HEK293 (cell line): ENCODE data around the gene GPR160.

Experiments used
- PATZ1 ChIP-seq: fragments of 450-650 bp; formaldehyde crosslinking; IDR thresholded peaks from 2 replicates; pipeline ENCODE4 v1.5.1; 2016; ENCODE audit warnings: missing biosample characterization, missing genetic modification characterization
- SETDB1 ChIP-seq: IDR thresholded peaks from one replicate; pipeline ENCODE4 v1.6.1; 2017; ENCODE audit warnings: mild to moderate bottlenecking, low read length, moderate library complexity, mixed read lengths; ENCODE audit not compliant: insufficient read length
- YY2 ChIP-seq: fragments of 450-650 bp; formaldehyde crosslinking; IDR thresholded peaks from 2 replicates; pipeline ENCODE4 v1.5.1; 2016; ENCODE audit warnings: missing biosample characterization, missing genetic modification characterization
- ZBTB1 ChIP-seq: fragments of 450-650 bp; formaldehyde crosslinking; IDR thresholded peaks from 2 replicates; pipeline ENCODE4 v1.5.1; 2016; ENCODE audit warnings: missing biosample characterization, missing genetic modification characterization
- ZBTB17 ChIP-seq: fragments of 450-650 bp; formaldehyde crosslinking; IDR thresholded peaks from 2 replicates; pipeline ENCODE4 v1.5.1; 2016; ENCODE audit warnings: missing biosample characterization, missing genetic modification characterization
- ZEB2 ChIP-seq: fragments of 450-650 bp; formaldehyde crosslinking; IDR thresholded peaks from 2 replicates; pipeline ENCODE4 v1.5.1; 2016; ENCODE audit warnings: missing biosample characterization, missing genetic modification characterization
- ZNF16 ChIP-seq: fragments of 450-650 bp; formaldehyde crosslinking; IDR thresholded peaks from 2 replicates; pipeline ENCODE4 v1.5.1; 2016; ENCODE audit warnings: low read depth, missing biosample characterization, missing genetic modification characterization
- ZNF174 ChIP-seq: fragments of 450-650 bp; formaldehyde crosslinking; IDR thresholded peaks from 2 replicates; pipeline ENCODE4 v1.5.0; 2017; ENCODE audit warnings: missing biosample characterization, mild to moderate bottlenecking, missing genetic modification characterization
- ZNF175 ChIP-seq: fragments of 450-650 bp; formaldehyde crosslinking; IDR thresholded peaks from 2 replicates; pipeline ENCODE4 v1.5.1; 2016; ENCODE audit warnings: missing biosample characterization, missing genetic modification characterization
- ZNF335 ChIP-seq: fragments of 450-650 bp; formaldehyde crosslinking; conservative IDR thresholded peaks from 2 replicates; pipeline ENCODE4 v1.5.1; 2016; ENCODE audit warnings: missing biosample characterization, missing genetic modification characterization
- ZNF341 ChIP-seq: fragments of 450-650 bp; formaldehyde crosslinking; IDR thresholded peaks from 2 replicates; pipeline ENCODE4; 2016; ENCODE audit warnings: low read depth, missing biosample characterization, missing genetic modification characterization
- ZNF433 ChIP-seq: fragments of 450-650 bp; formaldehyde crosslinking; IDR thresholded peaks from 2 replicates; pipeline ENCODE4 v1.5.1; 2016; ENCODE audit warnings: missing biosample characterization, missing genetic modification characterization, low read depth
- ZNF473 ChIP-seq: fragments of 450-650 bp; formaldehyde crosslinking; IDR thresholded peaks from 2 replicates; pipeline ENCODE4 v1.5.1; 2017; ENCODE audit warnings: missing biosample characterization, missing genetic modification characterization
- ZNF510 ChIP-seq: fragments of 450-650 bp; formaldehyde crosslinking; IDR thresholded peaks from 2 replicates; pipeline ENCODE4 v1.5.1; 2018; ENCODE audit warnings: mild to moderate bottlenecking, missing genetic modification characterization, missing biosample characterization; ENCODE audit not compliant: insufficient replicate concordance
- ZNF518A ChIP-seq: fragments of 450-650 bp; formaldehyde crosslinking; conservative IDR thresholded peaks from 2 replicates; pipeline ENCODE4 v1.5.1; 2016; ENCODE audit warnings: low read depth, missing biosample characterization, missing genetic modification characterization
- ZNF555 ChIP-seq: fragments of 450-650 bp; formaldehyde crosslinking; conservative IDR thresholded peaks from 2 replicates; pipeline ENCODE4 v1.5.1; 2017; ENCODE audit warnings: missing biosample characterization, mild to moderate bottlenecking, missing genetic modification characterization, inconsistent platforms
- ZNF561 ChIP-seq: fragments of 450-650 bp; IDR thresholded peaks from 2 replicates; pipeline ENCODE4 v1.5.1; 2018; ENCODE audit warnings: missing biosample characterization, missing genetic modification characterization, borderline replicate concordance
- ZNF585B ChIP-seq: fragments of 450-650 bp; formaldehyde crosslinking; IDR thresholded peaks from 2 replicates; pipeline ENCODE4 v1.5.1; 2016; ENCODE audit warnings: missing biosample characterization, missing genetic modification characterization
- ZNF624 ChIP-seq: fragments of 450-650 bp; formaldehyde crosslinking; IDR thresholded peaks from 2 replicates; pipeline ENCODE4 v1.5.1; 2017; ENCODE audit warnings: missing biosample characterization, missing genetic modification characterization
- ZNF76 ChIP-seq: fragments of 450-650 bp; formaldehyde crosslinking; IDR thresholded peaks from 2 replicates; pipeline ENCODE4; 2016; ENCODE audit warnings: low read depth, missing biosample characterization, missing genetic modification characterization, borderline replicate concordance
- ZNF768 ChIP-seq: fragments of 450-650 bp; formaldehyde crosslinking; IDR thresholded peaks from 2 replicates; pipeline ENCODE4 v1.5.1; 2018; ENCODE audit warnings: missing biosample characterization, mild to moderate bottlenecking, missing genetic modification characterization
- ZSCAN16 ChIP-seq: fragments of 450-650 bp; formaldehyde crosslinking; IDR thresholded peaks from 2 replicates; pipeline ENCODE4 v1.5.1; 2016; ENCODE audit warnings: missing biosample characterization, missing genetic modification characterization
- ZSCAN30 ChIP-seq: fragments of 450-650 bp; IDR thresholded peaks from 2 replicates; pipeline ENCODE4 v1.5.1; 2018; ENCODE audit warnings: missing biosample characterization, mild to moderate bottlenecking, missing genetic modification characterization, moderate library complexity
- ZSCAN4 ChIP-seq: fragments of 450-650 bp; formaldehyde crosslinking; IDR thresholded peaks from 2 replicates; pipeline ENCODE4 v1.5.1; 2017; ENCODE audit warnings: missing biosample characterization, missing genetic modification characterization
- TF ChIP-seq, protein P1 (sequence below): fragments of 450-650 bp; IDR thresholded peaks from 2 replicates; pipeline ENCODE4 v1.5.1; 2018; ENCODE audit warnings: missing biosample characterization, missing genetic modification characterization
- TF ChIP-seq, protein P2 (sequence below): fragments of 450-650 bp; formaldehyde crosslinking; IDR thresholded peaks from 2 replicates; pipeline ENCODE4 v1.5.1; 2016; ENCODE audit warnings: missing biosample characterization, missing genetic modification characterization
- TF ChIP-seq, protein P3 (sequence below): fragments of 450-650 bp; formaldehyde crosslinking; IDR thresholded peaks from 2 replicates; pipeline ENCODE4 v1.5.1; 2017; ENCODE audit warnings: missing biosample characterization, missing genetic modification characterization

The GPR160 gene

DNA sequence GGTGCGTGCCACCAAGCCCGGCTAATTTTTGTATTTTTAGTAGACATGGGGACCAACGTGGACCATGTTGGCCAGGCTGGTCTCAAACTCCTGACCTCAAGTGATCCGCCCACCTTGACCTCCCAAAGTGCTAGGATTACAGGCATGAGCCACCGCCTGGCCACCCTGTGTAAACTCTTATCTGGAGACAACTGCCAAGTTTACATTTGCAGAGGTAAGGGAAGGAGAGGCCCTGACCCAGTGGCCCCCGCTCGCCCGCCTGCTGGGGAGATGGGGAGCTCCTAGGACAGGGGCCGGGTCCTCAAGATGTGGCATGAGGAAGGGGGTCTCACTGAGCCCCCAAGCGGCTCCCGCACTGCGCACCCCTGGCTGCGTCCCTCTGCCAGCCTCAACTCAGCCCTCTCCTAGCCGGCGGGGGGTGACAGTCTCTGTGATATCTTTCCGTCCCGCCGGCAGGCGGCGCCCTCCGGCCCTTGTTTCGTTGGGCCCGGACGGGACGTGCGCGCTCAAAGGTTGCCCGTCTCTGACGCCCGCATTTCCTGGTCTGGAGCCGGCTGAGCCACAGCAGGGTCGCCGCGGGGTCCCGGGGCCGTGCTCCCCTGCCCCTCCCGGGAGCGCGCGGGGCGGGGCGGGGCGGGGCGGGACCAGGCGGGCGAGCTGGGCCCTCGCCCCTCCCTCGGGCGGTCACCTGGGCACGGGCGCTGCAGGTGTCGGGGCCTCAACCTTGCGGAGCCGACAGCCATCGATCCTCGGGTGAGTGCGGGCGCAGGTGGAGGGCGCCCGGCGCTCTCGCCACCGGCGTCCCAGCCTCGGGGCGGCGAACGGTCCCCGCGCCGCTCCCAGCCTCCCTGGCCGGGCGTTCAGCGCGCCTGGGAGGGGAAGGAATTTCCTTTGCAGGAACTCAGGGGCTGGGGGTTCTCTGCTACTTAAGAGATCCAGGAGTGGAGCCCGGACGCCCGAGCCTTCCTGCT, at the start of gene GPR160 (continued):
- TF ChIP-seq, protein P1, sequence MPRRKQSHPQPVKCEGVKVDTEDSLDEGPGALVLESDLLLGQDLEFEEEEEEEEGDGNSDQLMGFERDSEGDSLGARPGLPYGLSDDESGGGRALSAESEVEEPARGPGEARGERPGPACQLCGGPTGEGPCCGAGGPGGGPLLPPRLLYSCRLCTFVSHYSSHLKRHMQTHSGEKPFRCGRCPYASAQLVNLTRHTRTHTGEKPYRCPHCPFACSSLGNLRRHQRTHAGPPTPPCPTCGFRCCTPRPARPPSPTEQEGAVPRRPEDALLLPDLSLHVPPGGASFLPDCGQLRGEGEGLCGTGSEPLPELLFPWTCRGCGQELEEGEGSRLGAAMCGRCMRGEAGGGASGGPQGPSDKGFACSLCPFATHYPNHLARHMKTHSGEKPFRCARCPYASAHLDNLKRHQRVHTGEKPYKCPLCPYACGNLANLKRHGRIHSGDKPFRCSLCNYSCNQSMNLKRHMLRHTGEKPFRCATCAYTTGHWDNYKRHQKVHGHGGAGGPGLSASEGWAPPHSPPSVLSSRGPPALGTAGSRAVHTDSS (tag by site-specific recombination), result no peak
- TF ChIP-seq ZNF341 (tag by site-specific recombination) (no peak), ZNF76 (tag by site-specific recombination) (no peak), SETDB1 (no peak), ZBTB1 (tag by site-specific recombination) (no peak), ZNF335 (tag by site-specific recombination) (peak; percentile 72), ZNF768 (tag by site-specific recombination) (no peak), ZNF175 (tag by site-specific recombination) (no peak), ZNF174 (no peak), ZNF16 (tag by site-specific recombination) (no peak), ZNF561 (tag by site-specific recombination) (no peak), ZNF473 (no peak), ZSCAN4 (tag by site-specific recombination) (no peak), ZNF518A (tag by site-specific recombination) (no peak), ZSCAN16 (tag by site-specific recombination) (no peak), ZNF433 (tag by site-specific recombination) (no peak), ZNF585B (tag by site-specific recombination) (no peak), PATZ1 (peak; percentile 76), ZEB2 (tag by site-specific recombination) (peak; percentile 53; the same call in 1 of the 2 replicates), ZNF624 (tag by site-specific recombination) (no peak), ZBTB17 (tag by site-specific recombination) (no peak), ZNF510 (tag by site-specific recombination) (no peak), YY2 (no peak), ZSCAN30 (tag by site-specific recombination) (peak; percentile 59; the same call in 1 of the 2 replicates), ZNF555 (tag by site-specific recombination) (no peak)
- TF ChIP-seq, protein P2, sequence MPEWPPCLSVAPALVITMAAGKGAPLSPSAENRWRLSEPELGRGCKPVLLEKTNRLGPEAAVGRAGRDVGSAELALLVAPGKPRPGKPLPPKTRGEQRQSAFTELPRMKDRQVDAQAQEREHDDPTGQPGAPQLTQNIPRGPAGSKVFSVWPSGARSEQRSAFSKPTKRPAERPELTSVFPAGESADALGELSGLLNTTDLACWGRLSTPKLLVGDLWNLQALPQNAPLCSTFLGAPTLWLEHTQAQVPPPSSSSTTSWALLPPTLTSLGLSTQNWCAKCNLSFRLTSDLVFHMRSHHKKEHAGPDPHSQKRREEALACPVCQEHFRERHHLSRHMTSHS, result no peak
- TF ChIP-seq, protein P3, sequence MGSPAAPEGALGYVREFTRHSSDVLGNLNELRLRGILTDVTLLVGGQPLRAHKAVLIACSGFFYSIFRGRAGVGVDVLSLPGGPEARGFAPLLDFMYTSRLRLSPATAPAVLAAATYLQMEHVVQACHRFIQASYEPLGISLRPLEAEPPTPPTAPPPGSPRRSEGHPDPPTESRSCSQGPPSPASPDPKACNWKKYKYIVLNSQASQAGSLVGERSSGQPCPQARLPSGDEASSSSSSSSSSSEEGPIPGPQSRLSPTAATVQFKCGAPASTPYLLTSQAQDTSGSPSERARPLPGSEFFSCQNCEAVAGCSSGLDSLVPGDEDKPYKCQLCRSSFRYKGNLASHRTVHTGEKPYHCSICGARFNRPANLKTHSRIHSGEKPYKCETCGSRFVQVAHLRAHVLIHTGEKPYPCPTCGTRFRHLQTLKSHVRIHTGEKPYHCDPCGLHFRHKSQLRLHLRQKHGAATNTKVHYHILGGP, result no peak
